DND-41 (cell line): ENCODE measurements around the gene FGD6.
"Not testable (repeated sequence)": the region's sequence is repeated elsewhere in the genome, so short reads cannot be mapped to it uniquely, and the experiment has no call there.

ENCODE experiments used
- ATAC-seq: fragments of 200-7000 bp; cut with Tn5 transposase; 3 replicates; pipeline ENCODE4 v1.9.1; 2021; ENCODE audit warnings: low read depth; ENCODE audit not compliant: insufficient read depth
- DNase-seq: peaks from one replicate; pipeline ENCODE4 v3.0.0-alpha.2; 2020
- H2AFZ ChIP-seq: 2 replicates; pipeline ENCODE4 v1.6.0; 2012; ENCODE audit warnings: low read depth, low read length
- H3K27ac ChIP-seq: 2 replicates; pipeline ENCODE4 v1.5.1; 2012; ENCODE audit warnings: low read length, inconsistent platforms
- H3K27me3 ChIP-seq: fragments of 200-600 bp; sonication (generic); 2 replicates; pipeline ENCODE4 v1.6.0; 2012; ENCODE audit warnings: low read length, mild to moderate bottlenecking, inconsistent platforms; ENCODE audit not compliant: insufficient read depth, poor library complexity
- H3K36me3 ChIP-seq: 2 replicates; pipeline ENCODE4 v1.5.1; 2012; ENCODE audit warnings: low read length, inconsistent platforms; ENCODE audit not compliant: insufficient read depth
- H3K4me1 ChIP-seq: 2 replicates; pipeline ENCODE4 v1.5.1; 2012; ENCODE audit warnings: mild to moderate bottlenecking, low read length; ENCODE audit not compliant: insufficient read depth
- H3K4me2 ChIP-seq: 2 replicates; pipeline ENCODE4 v1.6.0; 2012; ENCODE audit warnings: mild to moderate bottlenecking, moderate library complexity, low read length, inconsistent platforms; ENCODE audit not compliant: insufficient read depth
- H3K4me3 ChIP-seq, 2 experiments: fragments of 200-600 bp in 1 of 2; shearing (Covaris generic) in 1 of 2; 2 replicates each; pipeline ENCODE4 v1.5.1; 2012 to 2016; ENCODE audit warnings: inconsistent platforms in 2 of 2, low read length in 2 of 2, mild to moderate bottlenecking in 2 of 2, low read depth in 1 of 2, moderate library complexity in 1 of 2
- H3K79me2 ChIP-seq: 2 replicates; pipeline ENCODE4 v1.6.0; 2012; ENCODE audit warnings: low read length, inconsistent platforms; ENCODE audit not compliant: insufficient read depth
- H3K9ac ChIP-seq: 2 replicates; pipeline ENCODE4 v1.6.0; 2012; ENCODE audit warnings: low read depth, mild to moderate bottlenecking, inconsistent platforms, low read length, moderate library complexity
- H3K9me3 ChIP-seq: 2 replicates; pipeline ENCODE4 v1.5.1; 2012; ENCODE audit warnings: low read length, moderate library complexity, mild to moderate bottlenecking, inconsistent platforms; ENCODE audit not compliant: insufficient read depth, severe bottlenecking
- H4K20me1 ChIP-seq: 2 replicates; pipeline ENCODE4 v1.6.0; 2012; ENCODE audit warnings: low read length; ENCODE audit not compliant: insufficient read depth
- EZH2 ChIP-seq: IDR thresholded peaks from 3 replicates; pipeline ENCODE4 v1.6.1; 2012; ENCODE audit warnings: borderline replicate concordance, low read depth, mild to moderate bottlenecking, moderate library complexity, low read length, inconsistent platforms; ENCODE audit not compliant: severe bottlenecking
- TF ChIP-seq, protein P1 (sequence below): IDR thresholded peaks from 2 replicates; pipeline ENCODE4 v1.5.1; 2012; ENCODE audit warnings: borderline replicate concordance, low read length, moderate library complexity, mild to moderate bottlenecking; ENCODE audit not compliant: poor library complexity, severe bottlenecking; ENCODE audit errors: extremely low read depth

Gene FGD6

GRCh38 chr12:95241761-95242506 lies 24.7 kb upstream of the FGD6 start:
- no peak for ATAC-seq
- no peak for DNase-seq
- H3K79me2 ChIP-seq, result peaks cover 97% of the 10 kb centered on the region
- no peak for TF ChIP-seq EZH2
- TF ChIP-seq, protein P1, sequence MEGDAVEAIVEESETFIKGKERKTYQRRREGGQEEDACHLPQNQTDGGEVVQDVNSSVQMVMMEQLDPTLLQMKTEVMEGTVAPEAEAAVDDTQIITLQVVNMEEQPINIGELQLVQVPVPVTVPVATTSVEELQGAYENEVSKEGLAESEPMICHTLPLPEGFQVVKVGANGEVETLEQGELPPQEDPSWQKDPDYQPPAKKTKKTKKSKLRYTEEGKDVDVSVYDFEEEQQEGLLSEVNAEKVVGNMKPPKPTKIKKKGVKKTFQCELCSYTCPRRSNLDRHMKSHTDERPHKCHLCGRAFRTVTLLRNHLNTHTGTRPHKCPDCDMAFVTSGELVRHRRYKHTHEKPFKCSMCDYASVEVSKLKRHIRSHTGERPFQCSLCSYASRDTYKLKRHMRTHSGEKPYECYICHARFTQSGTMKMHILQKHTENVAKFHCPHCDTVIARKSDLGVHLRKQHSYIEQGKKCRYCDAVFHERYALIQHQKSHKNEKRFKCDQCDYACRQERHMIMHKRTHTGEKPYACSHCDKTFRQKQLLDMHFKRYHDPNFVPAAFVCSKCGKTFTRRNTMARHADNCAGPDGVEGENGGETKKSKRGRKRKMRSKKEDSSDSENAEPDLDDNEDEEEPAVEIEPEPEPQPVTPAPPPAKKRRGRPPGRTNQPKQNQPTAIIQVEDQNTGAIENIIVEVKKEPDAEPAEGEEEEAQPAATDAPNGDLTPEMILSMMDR, result no peak
- no peaks in the 10 kb centered on the region for H3K27me3 ChIP-seq
- H3K36me3 ChIP-seq, result peaks cover 25% of the 10 kb centered on the region; the same call in 1 of the 2 replicates
- H3K9ac ChIP-seq, result no peak overlapping the region
- H3K4me1 ChIP-seq, result peaks cover 13% of the 10 kb centered on the region
- H2AFZ ChIP-seq, result no peak overlapping the region
- H3K4me2 ChIP-seq, result no peak overlapping the region
- H3K27ac ChIP-seq, result no peak overlapping the region
- peaks cover 49% of the 10 kb centered on the region; the same call in 1 of the 2 replicates for H4K20me1 ChIP-seq
- H3K9me3 ChIP-seq, result no peaks in the 10 kb centered on the region
- H3K4me3 ChIP-seq, result no peak overlapping the region

GRCh38 chr12:95241138-95241537 lies 23.9 kb upstream of the FGD6 start:
- Histone ChIP-seq H4K20me1 (peaks cover 46% of the 10 kb centered on the region; the same call in 1 of the 2 replicates), H3K36me3 (peaks cover 25% of the 10 kb centered on the region; the same call in 1 of the 2 replicates), H3K79me2 (peaks cover 97% of the 10 kb centered on the region), H3K4me1 (peaks cover 10% of the 10 kb centered on the region)
- not testable (repeated sequence) for H3K27me3 ChIP-seq, H2AFZ ChIP-seq, H3K4me2 ChIP-seq, H3K4me3 ChIP-seq, ATAC-seq, H3K27ac ChIP-seq, H3K9me3 ChIP-seq, H3K9ac ChIP-seq, DNase-seq

DNA sequence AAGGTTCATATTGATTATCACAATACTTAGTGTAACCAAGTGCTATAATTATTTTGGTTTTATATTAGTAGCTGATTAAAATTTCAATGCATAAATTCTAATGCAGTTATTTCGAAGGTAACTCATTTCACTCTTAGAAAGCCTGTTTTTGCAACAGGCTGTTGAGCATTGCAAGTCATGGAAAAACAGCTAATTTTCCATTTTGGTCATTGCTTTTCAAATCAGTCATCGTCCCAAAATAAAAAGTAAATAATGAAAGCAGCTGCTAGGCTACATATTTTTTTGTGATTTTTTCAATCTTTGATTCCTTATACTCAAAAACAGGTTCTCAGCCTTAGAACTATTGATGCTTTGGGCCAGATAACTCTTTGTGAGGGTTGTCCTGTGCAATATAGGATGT lies 23.3 kb upstream of the FGD6 start:
- Histone ChIP-seq H3K4me1 (peaks cover 5% of the 10 kb centered on the region), H3K36me3 (peaks cover 25% of the 10 kb centered on the region; the same call in 1 of the 2 replicates), H3K4me3 (no peak overlapping the region), H3K79me2 (peaks cover 93% of the 10 kb centered on the region), H2AFZ (no peak overlapping the region), H3K27ac (no peak overlapping the region), H3K9ac (no peak overlapping the region), H4K20me1 (peaks cover 40% of the 10 kb centered on the region; the same call in 1 of the 2 replicates), H3K4me2 (no peak overlapping the region), H3K9me3 (no peaks in the 10 kb centered on the region), H3K27me3 (no peaks in the 10 kb centered on the region)
- no peak for TF ChIP-seq EZH2
- TF ChIP-seq, protein P1, result no peak
- DNase-seq (no peak), ATAC-seq (no peak)

- H3K4me1 ChIP-seq, H3K9me3 ChIP-seq, H3K27ac ChIP-seq, DNase-seq, H3K9ac ChIP-seq, H3K4me3 ChIP-seq, ATAC-seq, H3K4me2 ChIP-seq, H3K27me3 ChIP-seq, H2AFZ ChIP-seq: not testable (repeated sequence)
- peaks cover 25% of the 10 kb centered on the region; the same call in 1 of the 2 replicates for H3K36me3 ChIP-seq
- H4K20me1 ChIP-seq, result peaks cover 36% of the 10 kb centered on the region; the same call in 1 of the 2 replicates
- H3K79me2 ChIP-seq, result peaks cover 87% of the 10 kb centered on the region
These were observed 22.6 kb upstream of the FGD6 start for GRCh38 chr12:95239835-95240234.
